B cell (primary cell): ENCODE data around the gene AP3M1. TPM values are rescaled to one million over a fixed set of nuclear protein-coding genes. Genes with fewer than 3 reads are reported as not detected.
A peak's percentile ranks its signal among the peaks of the same experiment; 100 is the strongest.

Source experiments
- ATAC-seq: fragments of 200-7000 bp; cut with Tn5 transposase; one replicate; pipeline ENCODE4 v1.10.0; 2021; ENCODE audit warnings: low read depth, mild to moderate bottlenecking, moderate number of reproducible peaks, moderate library complexity
- CTCF ChIA-PET: fragments of 350-600 bp; sonication (Branson Sonifier 250); formaldehyde crosslinking; loops from one replicate; lab custom pipeline; 2021; ENCODE audit warnings: antibody characterized with exemption, inconsistent platforms; lab: Charles Lee
- POLR2A ChIA-PET: fragments of 350-600 bp; sonication (Branson Sonifier 250); formaldehyde crosslinking; loops from one replicate; lab custom pipeline; 2021; ENCODE audit warnings: antibody characterized with exemption; lab: Charles Lee
- DNase-seq: peaks from one replicate; pipeline ENCODE4 v3.0.0; 2013
- H2AFZ ChIP-seq: 2 replicates; pipeline ENCODE4 v1.6.1; 2012; ENCODE audit warnings: mild to moderate bottlenecking, low read depth, low read length; ENCODE audit not compliant: insufficient read depth, poor library complexity, severe bottlenecking
- H3K27ac ChIP-seq, 2 donors: 1 replicate in 1 of 2; 2 replicates in 1 of 2; pipeline ENCODE4 v1.5.1; 2012 to 2013; ENCODE audit warnings: low read length in 2 of 2, mild to moderate bottlenecking in 2 of 2, moderate library complexity in 1 of 2
- H3K27me3 ChIP-seq, 4 experiments: fragments of 200-600 bp in 1 of 4; sonication (generic) in 1 of 4; replicated peaks in 1 of 4; 1 replicate in 2 of 4; 2 replicates in 2 of 4; pipeline versions ENCODE4 v1.6.1 to v1.7.0; 2013 to 2016; ENCODE audit warnings: low read length in 3 of 4, mild to moderate bottlenecking in 2 of 4, mixed read lengths in 1 of 4, moderate library complexity in 1 of 4; ENCODE audit not compliant: insufficient read depth in 4 of 4, control insufficient read depth in 3 of 4; ENCODE audit errors: control extremely low read depth in 1 of 4
- H3K36me3 ChIP-seq, 2 experiments: replicated peaks in 1 of 2; 1 replicate in 1 of 2; 2 replicates in 1 of 2; pipeline versions ENCODE4 v1.6.1 to v1.7.1; 2013; ENCODE audit warnings: low read length in 1 of 2; ENCODE audit not compliant: insufficient read depth in 2 of 2, control insufficient read depth in 1 of 2; ENCODE audit errors: control extremely low read depth in 1 of 2, extremely low read depth in 1 of 2
- H3K4me1 ChIP-seq, 2 donors: fragments of 200-600 bp in 1 of 2; sonication (generic) in 1 of 2; 1 replicate in 1 of 2; 2 replicates in 1 of 2; pipeline versions ENCODE4 v1.5.1 to v1.6.1; 2013 to 2017; ENCODE audit warnings: low read length in 2 of 2; ENCODE audit not compliant: control insufficient read depth in 2 of 2, insufficient read depth in 2 of 2
- H3K4me2 ChIP-seq: replicated peaks from 2 replicates; pipeline ENCODE3; 2012; ENCODE audit warnings: mild to moderate bottlenecking, low read depth, low read length; ENCODE audit not compliant: poor library complexity, severe bottlenecking
- H3K4me3 ChIP-seq, 5 experiments: fragments of 200-600 bp in 1 of 5; sonication (generic) in 1 of 5; 1 replicate in 3 of 5; 2 replicates in 2 of 5; pipeline versions ENCODE4 v1.5.1 to v1.7.0; 2011 to 2016; ENCODE audit warnings: low read length in 4 of 5, mild to moderate bottlenecking in 4 of 5, low read depth in 2 of 5, control low read depth in 1 of 5, moderate library complexity in 1 of 5; ENCODE audit not compliant: insufficient read depth in 1 of 5; ENCODE audit errors: control extremely low read depth in 1 of 5, extremely low read depth in 1 of 5
- H3K79me2 ChIP-seq: fragments of 200-600 bp; sonication (generic); one replicate; pipeline ENCODE4 v1.6.0; 2016; ENCODE audit warnings: low read length; ENCODE audit not compliant: control insufficient read depth, insufficient read depth
- H3K9ac ChIP-seq: fragments of 200-600 bp; sonication (generic); 2 replicates; pipeline ENCODE4 v1.6.1; 2017; ENCODE audit warnings: mild to moderate bottlenecking, low read length, moderate library complexity
- H3K9me3 ChIP-seq, 3 donors: one replicate each; pipeline versions ENCODE4 v1.6.1 to v1.7.1; 2013; ENCODE audit warnings: low read length in 2 of 3; ENCODE audit not compliant: control insufficient read depth in 2 of 3, insufficient read depth in 1 of 3; ENCODE audit errors: control extremely low read depth in 1 of 3
- H4K20me1 ChIP-seq: 2 replicates; pipeline ENCODE4 v1.6.0; 2012; ENCODE audit warnings: mild to moderate bottlenecking, low read length; ENCODE audit not compliant: insufficient read depth, control insufficient read depth, poor library complexity, severe bottlenecking
- H3K27ac Mint-ChIP-seq: one replicate; pipeline ENCODE4 v1.8.0; 2021; ENCODE audit warnings: mixed read lengths
- H3K27me3 Mint-ChIP-seq: one replicate; pipeline ENCODE4 v1.8.0; 2021; ENCODE audit warnings: mixed read lengths
- H3K4me1 Mint-ChIP-seq: one replicate; pipeline ENCODE4 v1.8.0; 2021; ENCODE audit warnings: mixed read lengths
- H3K4me3 Mint-ChIP-seq: one replicate; pipeline ENCODE4 v1.8.0; 2021; ENCODE audit warnings: mixed read lengths
- H3K9me3 Mint-ChIP-seq: one replicate; pipeline ENCODE4 v1.8.0; 2022; ENCODE audit warnings: mixed read lengths; ENCODE audit not compliant: insufficient read depth
- EZH2 ChIP-seq: IDR thresholded peaks from 2 replicates; pipeline ENCODE4 v1.6.1; 2012; ENCODE audit warnings: borderline replicate concordance, low read depth, mild to moderate bottlenecking, moderate library complexity, low read length; ENCODE audit not compliant: insufficient read depth, poor library complexity, severe bottlenecking
- WGBS: methylation state at CpG from one replicate; pipeline ENCODE4 v1.1.5; 2013; ENCODE audit warnings: missing lambda C conversion rate; ENCODE audit not compliant: insufficient coverage; 5-methylcytosine and 5-hydroxymethylcytosine counted together
- intact Hi-C: fragments of 100-400 bp; cut with micrococcal nuclease; formaldehyde crosslinking; loops from one replicate; pipeline ENCODE4 v1.10.0; 2022
- polyA plus RNA-seq: library from polyadenylated mRNA; depleted of rRNA; stranded (reverse); fragments of >200 nt; gene quantifications from 2 replicates; pipeline ENCODE4 v1.2.3, GENCODE V29; 2012
- total RNA-seq, 2 donors: library from RNA; stranded (reverse); fragments of 120-200 nt in 1 of 2; gene quantifications; 1 replicate in 1 of 2; 2 replicates in 1 of 2; pipeline versions ENCODE4 v1.2.3 to v1.2.4, GENCODE V29; 2013 to 2022
- TF ChIP-seq, protein P1 (sequence below): fragments of 200-600 bp; IDR thresholded peaks from one replicate; pipeline ENCODE4 v1.8.0; 2022; ENCODE audit warnings: antibody characterized with exemption, mild to moderate bottlenecking

Gene AP3M1
- total and polyA plus RNA-seq, 2 donors (not counting 1 experiment from before 2014, with no cell fraction given), result 21.6 to 50.4 TPM

DNA sequence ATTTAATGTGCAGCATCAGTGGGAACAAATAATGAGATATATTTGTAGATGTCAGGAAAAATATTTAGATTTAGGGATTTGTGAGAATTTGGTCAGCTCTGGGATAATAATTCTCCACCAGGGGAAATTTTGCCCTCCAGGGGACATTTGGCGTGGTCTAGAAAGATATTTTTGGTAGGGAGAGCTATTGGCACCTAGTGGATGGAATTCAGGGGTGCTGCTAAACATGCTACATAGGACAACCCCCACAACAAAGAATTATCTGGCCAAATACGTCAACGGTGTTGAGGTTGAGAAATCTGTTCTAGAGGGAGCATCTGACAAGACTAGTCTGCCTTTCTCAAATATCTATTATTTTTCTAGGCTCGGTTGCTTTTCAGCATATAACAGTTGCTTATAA, 2.5 kb upstream of the AP3M1 start:
- POLR2A ChIA-PET, result interaction anchor here (1.1 kb wide), 1 partner anchor 26 kb away, joined by 3 read pairs; no protein-coding TSS in a partner anchor
- Histone ChIP-seq H3K4me2 (peak overlapping the region; percentile 93), H3K4me1 (peaks cover 52 to 67% of the 10 kb centered on the region in 2 donors), H3K9ac (peak overlapping the region; percentile 96), H3K4me3 (peak overlapping the region in 2 of 5 experiments; percentile 7 to 87), H3K9me3 (no peaks in the 10 kb centered on the region), H3K27ac (peak overlapping the region in 1 of 2 donors; percentile 32), H3K36me3 (peaks cover 0 to 6% of the 10 kb centered on the region in 2 experiments), H3K27me3 (no peaks in the 10 kb centered on the region), H2AFZ (no peak overlapping the region), H4K20me1 (peaks cover 20% of the 10 kb centered on the region), H3K79me2 (peaks cover 96% of the 10 kb centered on the region)
- CTCF ChIA-PET, result interaction anchor here (1.0 to 1.5 kb wide), 4 partner anchors 12 to 81 kb away, joined by 3 to 5 read pairs (median 3); no protein-coding TSS in a partner anchor
- Mint-ChIP-seq H3K27me3 (no peaks in the 10 kb centered on the region), H3K4me1 (peaks cover 58% of the 10 kb centered on the region), H3K9me3 (no peaks in the 10 kb centered on the region), H3K27ac (peak overlapping the region; percentile 38), H3K4me3 (peak overlapping the region; percentile 68)
- intact Hi-C loops, result loop anchor here (5.0 kb wide), 2 partner anchors 156 to 959 kb away; partner anchors contain the start of genes SAMD8 and VCL
- DNase-seq (no peak), ATAC-seq (no peak)
- no CpG with 5 or more reads among the region's 4 CpGs for WGBS
- TF ChIP-seq, protein P1, sequence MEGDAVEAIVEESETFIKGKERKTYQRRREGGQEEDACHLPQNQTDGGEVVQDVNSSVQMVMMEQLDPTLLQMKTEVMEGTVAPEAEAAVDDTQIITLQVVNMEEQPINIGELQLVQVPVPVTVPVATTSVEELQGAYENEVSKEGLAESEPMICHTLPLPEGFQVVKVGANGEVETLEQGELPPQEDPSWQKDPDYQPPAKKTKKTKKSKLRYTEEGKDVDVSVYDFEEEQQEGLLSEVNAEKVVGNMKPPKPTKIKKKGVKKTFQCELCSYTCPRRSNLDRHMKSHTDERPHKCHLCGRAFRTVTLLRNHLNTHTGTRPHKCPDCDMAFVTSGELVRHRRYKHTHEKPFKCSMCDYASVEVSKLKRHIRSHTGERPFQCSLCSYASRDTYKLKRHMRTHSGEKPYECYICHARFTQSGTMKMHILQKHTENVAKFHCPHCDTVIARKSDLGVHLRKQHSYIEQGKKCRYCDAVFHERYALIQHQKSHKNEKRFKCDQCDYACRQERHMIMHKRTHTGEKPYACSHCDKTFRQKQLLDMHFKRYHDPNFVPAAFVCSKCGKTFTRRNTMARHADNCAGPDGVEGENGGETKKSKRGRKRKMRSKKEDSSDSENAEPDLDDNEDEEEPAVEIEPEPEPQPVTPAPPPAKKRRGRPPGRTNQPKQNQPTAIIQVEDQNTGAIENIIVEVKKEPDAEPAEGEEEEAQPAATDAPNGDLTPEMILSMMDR, result no peak
- no peak for TF ChIP-seq EZH2
